ENCODE measurements around the gene LRRTM1.

The LRRTM1 gene, protein sequence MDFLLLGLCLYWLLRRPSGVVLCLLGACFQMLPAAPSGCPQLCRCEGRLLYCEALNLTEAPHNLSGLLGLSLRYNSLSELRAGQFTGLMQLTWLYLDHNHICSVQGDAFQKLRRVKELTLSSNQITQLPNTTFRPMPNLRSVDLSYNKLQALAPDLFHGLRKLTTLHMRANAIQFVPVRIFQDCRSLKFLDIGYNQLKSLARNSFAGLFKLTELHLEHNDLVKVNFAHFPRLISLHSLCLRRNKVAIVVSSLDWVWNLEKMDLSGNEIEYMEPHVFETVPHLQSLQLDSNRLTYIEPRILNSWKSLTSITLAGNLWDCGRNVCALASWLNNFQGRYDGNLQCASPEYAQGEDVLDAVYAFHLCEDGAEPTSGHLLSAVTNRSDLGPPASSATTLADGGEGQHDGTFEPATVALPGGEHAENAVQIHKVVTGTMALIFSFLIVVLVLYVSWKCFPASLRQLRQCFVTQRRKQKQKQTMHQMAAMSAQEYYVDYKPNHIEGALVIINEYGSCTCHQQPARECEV

GRCh38 chr2:80303909-80304837 is at the start of gene LRRTM1:
Gene LRRTM1 (minus strand): TSS chr2:80304752. CDS start chr2:80303819, 933 bp downstream.
- H3K4me3 Mint-ChIP-seq: no peak within 1 kb of the TSS
- H3K27ac Mint-ChIP-seq (ENCODE audit: low read depth): no peak within 1 kb of the TSS
- DNase-seq (ENCODE audit: low spot score in 2 of 2): no peak
- peaks cover 17% of the 10 kb centered on the region for H3K9me3 Mint-ChIP-seq
- no peaks in the 10 kb centered on the region for H3K4me1 Mint-ChIP-seq
- ATAC-seq (replicated peaks; ENCODE audit: extremely low read depth, poor library complexity, severe bottlenecking): no peak
- peaks cover 5% of the 10 kb centered on the region for H3K27me3 Mint-ChIP-seq
- no peaks in the 10 kb centered on the region for H3K36me3 Mint-ChIP-seq (ENCODE audit: insufficient read depth)

DNA sequence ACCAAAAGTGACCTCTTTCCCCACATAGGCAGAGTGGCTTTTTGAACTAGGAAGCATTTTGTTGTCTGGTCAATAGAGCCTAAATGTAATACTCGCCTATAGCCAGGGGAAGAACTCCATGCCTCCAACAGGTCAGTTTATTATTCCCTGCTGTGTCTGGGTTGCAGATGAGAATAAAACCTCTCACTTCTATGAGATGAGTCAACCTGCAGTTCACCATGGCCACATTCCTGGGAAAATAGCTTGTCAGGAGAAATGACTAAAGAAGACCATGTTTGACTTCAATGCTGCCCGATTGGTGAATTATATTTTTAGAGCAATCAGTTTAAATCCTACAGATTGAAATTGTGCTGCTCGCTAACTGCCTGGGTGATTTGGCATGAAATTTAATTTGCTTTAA is 46.7 kb upstream of the LRRTM1 start:
- Mint-ChIP-seq H3K4me3 (no peak overlapping the region), H3K9me3 (peaks cover 23% of the 10 kb centered on the region), H3K27me3 (no peaks in the 10 kb centered on the region), H3K27ac (ENCODE audit: low read depth) (no peak overlapping the region), H3K4me1 (no peaks in the 10 kb centered on the region), H3K36me3 (ENCODE audit: insufficient read depth) (no peaks in the 10 kb centered on the region)
- DNase-seq (ENCODE audit: low spot score in 2 of 2): no peak
- no peak for ATAC-seq (replicated peaks; ENCODE audit: extremely low read depth, poor library complexity, severe bottlenecking)

DNA sequence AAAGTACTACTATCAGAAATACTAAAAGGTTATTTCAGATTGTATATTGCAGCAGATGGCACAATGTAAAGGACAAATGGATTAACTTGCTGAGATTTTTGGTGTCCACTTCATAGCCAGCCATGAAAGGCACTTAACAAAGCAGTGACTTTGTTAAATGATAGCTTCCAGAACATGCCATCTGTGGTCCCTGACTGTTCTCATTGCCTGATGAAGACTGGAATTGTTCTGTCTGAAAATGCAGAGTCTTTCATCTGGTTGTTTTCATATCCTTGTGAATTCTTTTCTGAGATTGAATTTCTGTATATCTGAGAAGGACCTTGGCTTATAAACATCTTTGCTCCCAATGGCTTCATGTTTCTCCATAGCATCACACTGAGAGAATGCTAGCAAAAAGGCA is 44.4 kb upstream of the LRRTM1 start:
- Mint-ChIP-seq H3K4me3 (no peak overlapping the region), H3K27ac (ENCODE audit: low read depth) (no peak overlapping the region), H3K27me3 (no peaks in the 10 kb centered on the region), H3K36me3 (ENCODE audit: insufficient read depth) (no peaks in the 10 kb centered on the region), H3K4me1 (no peaks in the 10 kb centered on the region), H3K9me3 (peaks cover 21% of the 10 kb centered on the region)
- DNase-seq (ENCODE audit: low spot score in 2 of 2) (no peak), ATAC-seq (replicated peaks; ENCODE audit: extremely low read depth, poor library complexity, severe bottlenecking) (no peak)

DNA sequence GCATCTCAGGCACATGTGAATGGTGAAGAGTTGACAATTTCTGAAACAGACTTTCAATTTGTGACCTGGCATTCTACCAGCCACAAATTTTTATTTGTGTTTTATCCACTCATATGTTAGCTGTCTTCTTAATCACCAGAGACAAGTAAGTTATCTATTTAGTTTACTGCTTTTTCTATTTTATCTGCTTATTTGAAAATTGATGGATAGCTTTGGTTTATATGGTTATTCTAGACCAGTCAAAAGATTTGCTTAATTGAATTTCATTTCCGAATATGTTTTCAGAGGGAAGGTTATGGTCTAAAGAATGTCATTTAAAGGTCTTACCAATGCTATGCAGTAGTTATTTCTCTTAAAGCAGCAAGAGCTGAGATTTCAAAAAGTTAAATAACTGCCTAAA is 43.5 kb upstream of the LRRTM1 start:
- Mint-ChIP-seq H3K27ac (ENCODE audit: low read depth) (no peak overlapping the region), H3K4me3 (no peak overlapping the region), H3K4me1 (no peaks in the 10 kb centered on the region), H3K9me3 (peaks cover 21% of the 10 kb centered on the region), H3K36me3 (ENCODE audit: insufficient read depth) (no peaks in the 10 kb centered on the region), H3K27me3 (no peaks in the 10 kb centered on the region)
- ATAC-seq (replicated peaks; ENCODE audit: extremely low read depth, poor library complexity, severe bottlenecking): no peak
- DNase-seq (ENCODE audit: low spot score in 2 of 2): no peak

DNA sequence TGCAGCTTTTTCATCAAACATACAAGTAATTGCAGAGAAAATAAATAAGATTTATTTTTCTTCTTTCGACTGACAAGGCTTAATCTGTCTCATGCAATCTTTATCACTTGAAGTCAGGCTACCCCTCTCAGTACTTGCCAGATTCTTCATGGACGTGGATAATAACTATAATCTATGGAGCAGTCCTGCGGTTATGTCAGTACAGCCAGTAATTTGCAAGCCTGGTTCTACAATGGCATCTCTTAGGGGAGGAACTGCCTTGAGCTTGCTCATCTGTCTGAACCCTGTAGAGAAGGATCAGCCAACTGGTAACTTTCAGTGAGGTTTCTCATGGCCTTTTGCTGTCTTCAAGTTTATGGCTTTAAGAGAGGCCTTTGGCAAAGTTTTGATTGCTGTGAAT is 35.5 kb upstream of the LRRTM1 start:
- Mint-ChIP-seq H3K9me3 (peaks cover 30% of the 10 kb centered on the region), H3K4me3 (no peak overlapping the region), H3K27ac (ENCODE audit: low read depth) (no peak overlapping the region), H3K36me3 (ENCODE audit: insufficient read depth) (no peaks in the 10 kb centered on the region), H3K27me3 (no peaks in the 10 kb centered on the region), H3K4me1 (no peaks in the 10 kb centered on the region)
- DNase-seq (ENCODE audit: low spot score in 2 of 2) (no peak), ATAC-seq (replicated peaks; ENCODE audit: extremely low read depth, poor library complexity, severe bottlenecking) (no peak)

- no peak for ATAC-seq (replicated peaks; ENCODE audit: extremely low read depth, poor library complexity, severe bottlenecking)
- peaks cover 25% of the 10 kb centered on the region for H3K9me3 Mint-ChIP-seq
- H3K4me3 Mint-ChIP-seq: no peak overlapping the region
- H3K36me3 Mint-ChIP-seq (ENCODE audit: insufficient read depth): no peaks in the 10 kb centered on the region
- no peaks in the 10 kb centered on the region for H3K27me3 Mint-ChIP-seq
- no peak for DNase-seq (ENCODE audit: low spot score in 2 of 2)
- H3K4me1 Mint-ChIP-seq: no peaks in the 10 kb centered on the region
- H3K27ac Mint-ChIP-seq (ENCODE audit: low read depth): no peak overlapping the region
Measured at GRCh38 chr2:80338794-80339193, 34.2 kb upstream of the LRRTM1 start.

GRCh38 chr2:80335411-80335810 is 30.9 kb upstream of the LRRTM1 start:
- H3K27me3 Mint-ChIP-seq: no peaks in the 10 kb centered on the region
- no peak for DNase-seq (ENCODE audit: low spot score in 2 of 2)
- no peak overlapping the region for H3K4me3 Mint-ChIP-seq
- H3K36me3 Mint-ChIP-seq (ENCODE audit: insufficient read depth): peaks cover 2% of the 10 kb centered on the region
- ATAC-seq (replicated peaks; ENCODE audit: extremely low read depth, poor library complexity, severe bottlenecking): no peak
- peaks cover 24% of the 10 kb centered on the region for H3K9me3 Mint-ChIP-seq
- no peaks in the 10 kb centered on the region for H3K4me1 Mint-ChIP-seq
- H3K27ac Mint-ChIP-seq (ENCODE audit: low read depth): no peak overlapping the region

- ATAC-seq (replicated peaks; ENCODE audit: extremely low read depth, poor library complexity, severe bottlenecking): no peak
- no peak overlapping the region for H3K4me3 Mint-ChIP-seq
Measured at GRCh38 chr2:80333886-80334285, 29.3 kb upstream of the LRRTM1 start.

GRCh38 chr2:80330527-80331450 is 26.2 kb upstream of the LRRTM1 start:
- Mint-ChIP-seq H3K4me1 (no peaks in the 10 kb centered on the region), H3K4me3 (no peak overlapping the region), H3K27ac (ENCODE audit: low read depth) (no peak overlapping the region), H3K27me3 (no peaks in the 10 kb centered on the region), H3K36me3 (ENCODE audit: insufficient read depth) (peaks cover 2% of the 10 kb centered on the region), H3K9me3 (peaks cover 23% of the 10 kb centered on the region)
- ATAC-seq (replicated peaks; ENCODE audit: extremely low read depth, poor library complexity, severe bottlenecking): no peak
- no peak for DNase-seq (ENCODE audit: low spot score in 2 of 2)

More at GRCh38 chr2:80333886-80334285, 29.3 kb upstream of the LRRTM1 start:
- peaks cover 2% of the 10 kb centered on the region for H3K36me3 Mint-ChIP-seq (ENCODE audit: insufficient read depth)
- no peaks in the 10 kb centered on the region for H3K27me3 Mint-ChIP-seq
- no peak overlapping the region for H3K27ac Mint-ChIP-seq (ENCODE audit: low read depth)
- H3K4me1 Mint-ChIP-seq: no peaks in the 10 kb centered on the region
- peaks cover 29% of the 10 kb centered on the region for H3K9me3 Mint-ChIP-seq
- no peak for DNase-seq (ENCODE audit: low spot score in 2 of 2)

GRCh38 chr2:80329491-80329890 is 24.9 kb upstream of the LRRTM1 start:
- ATAC-seq (replicated peaks; ENCODE audit: extremely low read depth, poor library complexity, severe bottlenecking): no peak
- peaks cover 2% of the 10 kb centered on the region for H3K36me3 Mint-ChIP-seq (ENCODE audit: insufficient read depth)
- no peaks in the 10 kb centered on the region for H3K27me3 Mint-ChIP-seq
- no peak for DNase-seq (ENCODE audit: low spot score in 2 of 2)
- H3K4me1 Mint-ChIP-seq: no peaks in the 10 kb centered on the region
- H3K4me3 Mint-ChIP-seq: no peak overlapping the region
- peaks cover 23% of the 10 kb centered on the region for H3K9me3 Mint-ChIP-seq
- no peak overlapping the region for H3K27ac Mint-ChIP-seq (ENCODE audit: low read depth)

GRCh38 chr2:80328159-80328571 is 23.6 kb upstream of the LRRTM1 start:
- peaks cover 12% of the 10 kb centered on the region for H3K9me3 Mint-ChIP-seq
- H3K4me3 Mint-ChIP-seq: no peak overlapping the region
- ATAC-seq (replicated peaks; ENCODE audit: extremely low read depth, poor library complexity, severe bottlenecking) (no peak), DNase-seq (ENCODE audit: low spot score in 2 of 2) (no peak)
- peaks cover 2% of the 10 kb centered on the region for H3K36me3 Mint-ChIP-seq (ENCODE audit: insufficient read depth)
- H3K4me1 Mint-ChIP-seq: no peaks in the 10 kb centered on the region
- no peaks in the 10 kb centered on the region for H3K27me3 Mint-ChIP-seq
- H3K27ac Mint-ChIP-seq (ENCODE audit: low read depth): no peak overlapping the region

DNA sequence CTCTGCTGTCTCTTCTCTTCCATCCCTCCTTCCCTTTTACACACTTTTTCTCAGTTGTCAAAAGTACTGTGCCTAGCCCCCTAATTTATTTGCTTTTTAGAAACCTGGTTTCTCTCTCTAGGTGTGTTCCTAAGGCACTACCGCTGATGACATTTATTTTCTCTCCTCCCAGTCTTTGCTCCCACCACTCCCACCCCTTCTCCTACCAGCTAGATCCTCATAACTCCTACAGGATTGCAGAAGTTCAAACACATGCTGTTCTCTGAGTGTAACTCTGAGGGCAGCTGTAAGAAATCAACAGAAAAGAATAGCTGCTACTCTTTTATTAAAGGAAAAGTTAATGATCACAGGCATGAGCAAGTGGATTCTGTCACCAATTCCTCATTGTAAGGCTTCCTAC is 22.3 kb upstream of the LRRTM1 start:
- no peaks in the 10 kb centered on the region for H3K4me1 Mint-ChIP-seq
- no peaks in the 10 kb centered on the region for H3K36me3 Mint-ChIP-seq (ENCODE audit: insufficient read depth)
- peaks cover 10% of the 10 kb centered on the region for H3K9me3 Mint-ChIP-seq
- ATAC-seq (replicated peaks; ENCODE audit: extremely low read depth, poor library complexity, severe bottlenecking): no peak
- no peak overlapping the region for H3K27ac Mint-ChIP-seq (ENCODE audit: low read depth)
- no peak overlapping the region for H3K4me3 Mint-ChIP-seq
- no peak for DNase-seq (ENCODE audit: low spot score in 2 of 2)
- no peaks in the 10 kb centered on the region for H3K27me3 Mint-ChIP-seq
